ENCODE data around the gene TOX3. TPM values are rescaled to one million over a fixed set of nuclear protein-coding genes. Genes with fewer than 3 reads are reported as not detected.

The TOX3 gene
- total and polyA plus RNA-seq, 2 experiments from 2014 or later: 9.8 to 15.6 TPM

GRCh38 chr16:52570495-52571091 lies 23.6 kb upstream of the TOX3 start (continued):
- TF ChIP-seq ETS1 (IDR thresholded peaks at IDR 0.05) (no peak), CTCF (conservative IDR thresholded peaks at IDR 0.05; ENCODE audit: low read depth in 2 of 2) (no peak)

GRCh38 chr16:52569701-52570100 lies 22.8 kb upstream of the TOX3 start:
- peaks cover 6% of the 10 kb centered on the region; the same call in 2 of the 3 replicates for H3K36me3 Mint-ChIP-seq (ENCODE audit: low read depth)
- peaks cover 16% of the 10 kb centered on the region for H3K4me1 Mint-ChIP-seq
- no peaks in the 10 kb centered on the region for H3K27me3 ChIP-seq (ENCODE audit: insufficient read depth)
- no peaks in the 10 kb centered on the region for H3F3A ChIP-seq (replicated peaks; ENCODE audit: low read depth)
- H3K4me2 ChIP-seq: no peak overlapping the region
- H2AFZ ChIP-seq: no peak overlapping the region
- no peak overlapping the region for H3K27ac ChIP-seq (ENCODE audit: low read depth)
- H3K27ac Mint-ChIP-seq: no peak overlapping the region
- 0 out of 2 replicates have a peak, but pooled peaks cover 9% of the 10 kb centered on the region for H3K9me2 ChIP-seq (ENCODE audit: insufficient read depth)
- H3K79me2 ChIP-seq (replicated peaks; ENCODE audit: insufficient read depth): no peaks in the 10 kb centered on the region
- H3K4me3 ChIP-seq: no peak overlapping the region
- no peak overlapping the region for H3K4me3 Mint-ChIP-seq
- no peak for ATAC-seq
- no peaks in the 10 kb centered on the region for H4K20me1 ChIP-seq (replicated peaks; ENCODE audit: insufficient read depth)
- H3K4me1 ChIP-seq (ENCODE audit: insufficient read depth): peaks cover 10% of the 10 kb centered on the region
- no peaks in the 10 kb centered on the region; the same call in 1 of the 2 replicates for H3K36me3 ChIP-seq (ENCODE audit: insufficient read depth)
- no peak for TF ChIP-seq NANOG (IDR thresholded peaks at IDR 0.05; ENCODE audit: borderline replicate concordance)
- no peak for TF ChIP-seq JUNB (IDR thresholded peaks at IDR 0.05; ENCODE audit: unreplicated experiment)
- no peak for DNase-seq (ENCODE audit: low spot score)
- peaks cover 8% of the 10 kb centered on the region; the same call in 1 of the 3 replicates for H3K9me3 Mint-ChIP-seq
- peaks cover 3% of the 10 kb centered on the region for H3K27me3 Mint-ChIP-seq (ENCODE audit: insufficient read depth, low read depth, poor library complexity)

GRCh38 chr16:52568983-52569690 lies 22.2 kb upstream of the TOX3 start:
- TF ChIP-seq, protein P1, sequence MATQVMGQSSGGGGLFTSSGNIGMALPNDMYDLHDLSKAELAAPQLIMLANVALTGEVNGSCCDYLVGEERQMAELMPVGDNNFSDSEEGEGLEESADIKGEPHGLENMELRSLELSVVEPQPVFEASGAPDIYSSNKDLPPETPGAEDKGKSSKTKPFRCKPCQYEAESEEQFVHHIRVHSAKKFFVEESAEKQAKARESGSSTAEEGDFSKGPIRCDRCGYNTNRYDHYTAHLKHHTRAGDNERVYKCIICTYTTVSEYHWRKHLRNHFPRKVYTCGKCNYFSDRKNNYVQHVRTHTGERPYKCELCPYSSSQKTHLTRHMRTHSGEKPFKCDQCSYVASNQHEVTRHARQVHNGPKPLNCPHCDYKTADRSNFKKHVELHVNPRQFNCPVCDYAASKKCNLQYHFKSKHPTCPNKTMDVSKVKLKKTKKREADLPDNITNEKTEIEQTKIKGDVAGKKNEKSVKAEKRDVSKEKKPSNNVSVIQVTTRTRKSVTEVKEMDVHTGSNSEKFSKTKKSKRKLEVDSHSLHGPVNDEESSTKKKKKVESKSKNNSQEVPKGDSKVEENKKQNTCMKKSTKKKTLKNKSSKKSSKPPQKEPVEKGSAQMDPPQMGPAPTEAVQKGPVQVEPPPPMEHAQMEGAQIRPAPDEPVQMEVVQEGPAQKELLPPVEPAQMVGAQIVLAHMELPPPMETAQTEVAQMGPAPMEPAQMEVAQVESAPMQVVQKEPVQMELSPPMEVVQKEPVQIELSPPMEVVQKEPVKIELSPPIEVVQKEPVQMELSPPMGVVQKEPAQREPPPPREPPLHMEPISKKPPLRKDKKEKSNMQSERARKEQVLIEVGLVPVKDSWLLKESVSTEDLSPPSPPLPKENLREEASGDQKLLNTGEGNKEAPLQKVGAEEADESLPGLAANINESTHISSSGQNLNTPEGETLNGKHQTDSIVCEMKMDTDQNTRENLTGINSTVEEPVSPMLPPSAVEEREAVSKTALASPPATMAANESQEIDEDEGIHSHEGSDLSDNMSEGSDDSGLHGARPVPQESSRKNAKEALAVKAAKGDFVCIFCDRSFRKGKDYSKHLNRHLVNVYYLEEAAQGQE (IDR thresholded peaks at IDR 0.05; ENCODE audit: unreplicated experiment): no peak
- TF ChIP-seq CREB1 (CRISPR knock-in tag; IDR thresholded peaks at IDR 0.05; ENCODE audit: low read depth): no peak
- TF ChIP-seq EZH2phosphoT487 (IDR thresholded peaks at IDR 0.05; ENCODE audit: unreplicated experiment): no peak
- no peak for TF ChIP-seq STAT1 (IDR thresholded peaks at IDR 0.05; ENCODE audit: unreplicated experiment)
- no peak for TF ChIP-seq POLR2AphosphoS5 (IDR thresholded peaks at IDR 0.05; ENCODE audit: low read depth)
- TF ChIP-seq EZH2 (IDR thresholded peaks at IDR 0.05; ENCODE audit: low read depth, unreplicated experiment): no peak
- no peak overlapping the region for H3K27ac ChIP-seq (ENCODE audit: low read depth)
- ATAC-seq: no peak

More at GRCh38 chr16:52568983-52569690, 22.2 kb upstream of the TOX3 start:
- Mint-ChIP-seq H3K9me3 (peaks cover 8% of the 10 kb centered on the region; the same call in 1 of the 3 replicates), H3K36me3 (ENCODE audit: low read depth) (peaks cover 6% of the 10 kb centered on the region; the same call in 2 of the 3 replicates), H3K27me3 (ENCODE audit: insufficient read depth, low read depth, poor library complexity) (peaks cover 3% of the 10 kb centered on the region), H3K4me3 (no peak overlapping the region), H3K27ac (no peak overlapping the region), H3K4me1 (peaks cover 20% of the 10 kb centered on the region)
- H3K27me3 ChIP-seq (ENCODE audit: insufficient read depth): no peaks in the 10 kb centered on the region
- H3F3A ChIP-seq (replicated peaks; ENCODE audit: low read depth): no peaks in the 10 kb centered on the region
- H2AFZ ChIP-seq: no peak overlapping the region
- H3K9me2 ChIP-seq (ENCODE audit: insufficient read depth): 0 out of 2 replicates have a peak, but pooled peaks cover 9% of the 10 kb centered on the region
- no peak overlapping the region for H3K4me2 ChIP-seq
- no peaks in the 10 kb centered on the region for H3K79me2 ChIP-seq (replicated peaks; ENCODE audit: insufficient read depth)
- H4K20me1 ChIP-seq (replicated peaks; ENCODE audit: insufficient read depth): no peaks in the 10 kb centered on the region
- no peaks in the 10 kb centered on the region; the same call in 1 of the 2 replicates for H3K36me3 ChIP-seq (ENCODE audit: insufficient read depth)
- no peak for DNase-seq (ENCODE audit: low spot score)
- H3K4me1 ChIP-seq (ENCODE audit: insufficient read depth): peaks cover 14% of the 10 kb centered on the region
- H3K4me3 ChIP-seq: no peak overlapping the region
